ENCODE data around the gene GPC6.

DNA sequence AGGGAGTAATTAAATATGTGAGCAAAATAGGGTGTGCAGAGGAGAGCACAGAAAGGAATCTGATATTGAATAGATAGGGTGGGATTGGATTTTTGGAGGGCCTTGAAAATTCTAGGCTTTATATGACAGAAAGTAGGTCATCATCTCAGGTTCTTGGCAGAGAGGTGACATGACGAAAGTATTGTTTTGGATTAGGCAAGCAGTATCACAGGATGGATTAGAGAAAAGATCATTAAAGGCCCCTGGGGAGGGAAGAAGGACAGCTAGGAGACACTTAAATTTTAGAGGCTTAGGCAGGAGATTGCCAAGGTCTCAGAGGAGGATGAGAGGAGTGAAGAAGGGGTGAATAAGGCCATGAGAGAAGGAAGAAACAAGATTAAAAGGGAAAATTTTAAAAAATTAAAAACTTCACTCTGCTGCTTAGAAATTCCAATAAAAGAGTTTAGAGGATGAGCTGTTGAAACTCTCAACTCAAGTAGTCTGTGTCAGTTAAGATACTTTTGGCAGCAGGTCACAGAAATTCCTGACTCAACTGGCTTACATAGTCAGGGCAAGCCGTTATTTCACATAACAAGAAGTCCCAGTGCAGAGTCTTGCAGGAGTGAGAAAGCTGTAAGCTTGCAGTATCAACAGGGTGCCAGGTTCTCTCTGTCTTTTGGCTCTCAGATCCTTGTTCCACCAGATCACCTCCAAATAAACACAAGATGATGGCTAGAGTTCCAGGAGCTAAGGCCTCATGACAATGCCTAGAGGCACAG lies 8.8 kb downstream of the GPC6 start:
- TF ChIP-seq, protein P1, sequence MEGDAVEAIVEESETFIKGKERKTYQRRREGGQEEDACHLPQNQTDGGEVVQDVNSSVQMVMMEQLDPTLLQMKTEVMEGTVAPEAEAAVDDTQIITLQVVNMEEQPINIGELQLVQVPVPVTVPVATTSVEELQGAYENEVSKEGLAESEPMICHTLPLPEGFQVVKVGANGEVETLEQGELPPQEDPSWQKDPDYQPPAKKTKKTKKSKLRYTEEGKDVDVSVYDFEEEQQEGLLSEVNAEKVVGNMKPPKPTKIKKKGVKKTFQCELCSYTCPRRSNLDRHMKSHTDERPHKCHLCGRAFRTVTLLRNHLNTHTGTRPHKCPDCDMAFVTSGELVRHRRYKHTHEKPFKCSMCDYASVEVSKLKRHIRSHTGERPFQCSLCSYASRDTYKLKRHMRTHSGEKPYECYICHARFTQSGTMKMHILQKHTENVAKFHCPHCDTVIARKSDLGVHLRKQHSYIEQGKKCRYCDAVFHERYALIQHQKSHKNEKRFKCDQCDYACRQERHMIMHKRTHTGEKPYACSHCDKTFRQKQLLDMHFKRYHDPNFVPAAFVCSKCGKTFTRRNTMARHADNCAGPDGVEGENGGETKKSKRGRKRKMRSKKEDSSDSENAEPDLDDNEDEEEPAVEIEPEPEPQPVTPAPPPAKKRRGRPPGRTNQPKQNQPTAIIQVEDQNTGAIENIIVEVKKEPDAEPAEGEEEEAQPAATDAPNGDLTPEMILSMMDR (conservative IDR thresholded peaks at IDR 0.05) = no peak
- no peak for TF ChIP-seq ZFX (IDR thresholded peaks at IDR 0.05)
